Mammary epithelial cell (primary cell): Measurements from ENCODE around the gene CFAP161.

Experiments used
- EZH2 ChIP-seq: IDR thresholded peaks from 2 replicates; pipeline ENCODE4 v1.6.1; 2012; ENCODE audit warnings: low read length, inconsistent platforms, borderline replicate concordance
- TF ChIP-seq, protein P1 (sequence below), 2 donors: IDR thresholded peaks in 1 of 2; conservative IDR thresholded peaks in 1 of 2; 2 replicates each; pipeline ENCODE4 v1.5.1; 2011 to 2012; ENCODE audit warnings: inconsistent platforms in 2 of 2, low read length in 2 of 2, mild to moderate bottlenecking in 2 of 2, control low read depth in 1 of 2, low read depth in 1 of 2; ENCODE audit not compliant: insufficient read depth in 1 of 2; ENCODE audit errors: extremely low read depth in 1 of 2

DNA sequence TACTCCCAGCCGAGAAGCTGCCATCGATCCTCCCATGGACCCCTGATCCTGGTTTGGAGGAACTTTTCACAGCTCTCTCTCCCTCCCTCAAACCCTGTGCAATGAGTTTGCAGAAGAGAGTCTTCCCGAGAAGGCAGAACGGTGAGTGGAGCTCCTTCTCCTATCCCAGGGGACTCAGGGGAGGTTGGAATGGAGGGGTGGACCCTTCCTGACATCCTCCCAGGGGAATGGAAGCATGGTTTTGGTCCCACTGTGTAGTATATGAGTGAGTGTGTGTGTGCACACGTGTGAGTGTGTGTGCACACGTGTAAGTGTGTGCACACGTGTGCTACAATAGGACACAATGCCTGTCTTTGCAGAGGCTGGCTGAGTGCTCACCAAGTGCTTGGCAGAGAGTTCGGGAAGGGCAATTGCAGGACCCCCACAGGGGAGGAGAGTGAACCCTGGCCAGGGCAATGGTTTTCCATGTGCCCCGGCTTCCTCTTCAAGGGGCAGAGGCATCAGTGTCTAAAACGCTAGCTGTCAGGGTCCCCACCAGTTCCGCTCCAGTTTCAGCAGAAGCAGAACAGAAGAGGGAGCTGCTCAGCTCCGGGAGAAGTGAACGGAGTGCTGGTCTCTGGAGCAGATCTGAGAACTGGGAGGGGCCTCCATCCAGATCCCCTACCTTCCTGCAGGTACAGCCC is 48.8 kb downstream of the CFAP161 start:
- TF ChIP-seq, protein P1, sequence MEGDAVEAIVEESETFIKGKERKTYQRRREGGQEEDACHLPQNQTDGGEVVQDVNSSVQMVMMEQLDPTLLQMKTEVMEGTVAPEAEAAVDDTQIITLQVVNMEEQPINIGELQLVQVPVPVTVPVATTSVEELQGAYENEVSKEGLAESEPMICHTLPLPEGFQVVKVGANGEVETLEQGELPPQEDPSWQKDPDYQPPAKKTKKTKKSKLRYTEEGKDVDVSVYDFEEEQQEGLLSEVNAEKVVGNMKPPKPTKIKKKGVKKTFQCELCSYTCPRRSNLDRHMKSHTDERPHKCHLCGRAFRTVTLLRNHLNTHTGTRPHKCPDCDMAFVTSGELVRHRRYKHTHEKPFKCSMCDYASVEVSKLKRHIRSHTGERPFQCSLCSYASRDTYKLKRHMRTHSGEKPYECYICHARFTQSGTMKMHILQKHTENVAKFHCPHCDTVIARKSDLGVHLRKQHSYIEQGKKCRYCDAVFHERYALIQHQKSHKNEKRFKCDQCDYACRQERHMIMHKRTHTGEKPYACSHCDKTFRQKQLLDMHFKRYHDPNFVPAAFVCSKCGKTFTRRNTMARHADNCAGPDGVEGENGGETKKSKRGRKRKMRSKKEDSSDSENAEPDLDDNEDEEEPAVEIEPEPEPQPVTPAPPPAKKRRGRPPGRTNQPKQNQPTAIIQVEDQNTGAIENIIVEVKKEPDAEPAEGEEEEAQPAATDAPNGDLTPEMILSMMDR (conservative IDR thresholded peaks at IDR 0.05 in 1 of 2, IDR thresholded peaks at IDR 0.05 in 1 of 2; ENCODE audit: extremely low read depth in 1 of 2, insufficient read depth in 1 of 2, low read depth in 1 of 2, low read length in 2 of 2), result no peak
- TF ChIP-seq EZH2, result no peak
